ENCODE results near the gene NECAB2.

Gene NECAB2

DNA sequence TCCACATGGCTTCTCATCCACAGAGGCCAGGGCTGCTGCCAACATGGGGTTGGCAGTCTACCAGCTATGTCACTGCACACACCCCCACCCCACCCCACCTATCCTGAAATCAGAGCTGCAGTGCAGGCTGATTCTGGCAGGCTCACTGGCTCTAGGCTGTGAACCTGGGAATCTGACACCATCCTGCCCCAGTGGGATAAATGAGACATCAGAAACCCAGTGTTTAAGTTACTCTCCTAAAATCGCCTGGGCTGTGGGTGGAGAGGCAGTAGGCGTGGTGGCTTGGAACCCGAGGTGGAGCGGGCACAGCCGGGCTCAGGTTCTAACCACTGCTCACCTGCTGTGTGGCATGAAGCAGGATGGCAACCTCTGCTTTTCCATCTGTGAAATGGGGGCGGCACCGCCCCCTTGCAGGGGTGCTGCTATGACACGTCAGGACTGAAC lies 69.0 kb downstream of the NECAB2 start:
- H3K27ac ChIP-seq (ENCODE audit: low read length), result no peak overlapping the region
- no peaks in the 10 kb centered on the region for H3K36me3 ChIP-seq (ENCODE audit: control insufficient read depth, insufficient read depth, low read length)
- no peak for DNase-seq (ENCODE audit: low read depth, low spot score)
- no peaks in the 10 kb centered on the region for H3K9me3 ChIP-seq (ENCODE audit: control insufficient read depth, insufficient read depth, low read length)
- H3K4me1 ChIP-seq (ENCODE audit: control insufficient read depth, insufficient read depth, low read length), result no peaks in the 10 kb centered on the region
- WGBS (ENCODE audit: insufficient coverage, insufficient read length), result no CpG with 5 or more reads among the region's 8 CpGs
- H3K27me3 ChIP-seq (ENCODE audit: control insufficient read depth, insufficient read depth, low read length), result no peaks in the 10 kb centered on the region
- no peak overlapping the region for H3K4me3 ChIP-seq (ENCODE audit: low read length)

DNA sequence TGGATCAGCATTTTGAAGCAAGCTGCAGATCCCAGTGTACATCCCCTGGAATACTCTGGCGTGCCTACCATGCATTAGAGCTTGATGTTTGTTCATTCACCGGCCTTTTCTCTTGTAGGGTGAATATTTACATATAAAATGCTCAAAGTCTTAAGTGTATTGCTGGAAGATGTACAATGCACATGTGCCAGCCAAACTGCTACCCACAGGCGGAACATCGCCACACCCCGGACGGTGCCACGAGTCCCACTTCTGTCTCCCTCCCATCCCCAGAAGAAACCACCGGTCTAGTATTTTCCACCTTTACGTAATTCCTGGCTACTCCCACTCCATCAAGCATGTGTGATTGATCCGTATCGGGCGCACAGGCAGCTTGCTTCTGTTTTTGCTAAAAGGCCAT lies 70.4 kb downstream of the NECAB2 start:
- Histone ChIP-seq H3K36me3 (ENCODE audit: control insufficient read depth, insufficient read depth, low read length) (no peaks in the 10 kb centered on the region), H3K9me3 (ENCODE audit: control insufficient read depth, insufficient read depth, low read length) (no peaks in the 10 kb centered on the region), H3K27me3 (ENCODE audit: control insufficient read depth, insufficient read depth, low read length) (no peaks in the 10 kb centered on the region), H3K27ac (ENCODE audit: low read length) (no peak overlapping the region), H3K4me3 (ENCODE audit: low read length) (no peak overlapping the region), H3K4me1 (ENCODE audit: control insufficient read depth, insufficient read depth, low read length) (peaks cover 3% of the 10 kb centered on the region)
- DNase-seq (ENCODE audit: low read depth, low spot score), result no peak
- no CpG with 5 or more reads among the region's 12 CpGs for WGBS (ENCODE audit: insufficient coverage, insufficient read length)

DNA sequence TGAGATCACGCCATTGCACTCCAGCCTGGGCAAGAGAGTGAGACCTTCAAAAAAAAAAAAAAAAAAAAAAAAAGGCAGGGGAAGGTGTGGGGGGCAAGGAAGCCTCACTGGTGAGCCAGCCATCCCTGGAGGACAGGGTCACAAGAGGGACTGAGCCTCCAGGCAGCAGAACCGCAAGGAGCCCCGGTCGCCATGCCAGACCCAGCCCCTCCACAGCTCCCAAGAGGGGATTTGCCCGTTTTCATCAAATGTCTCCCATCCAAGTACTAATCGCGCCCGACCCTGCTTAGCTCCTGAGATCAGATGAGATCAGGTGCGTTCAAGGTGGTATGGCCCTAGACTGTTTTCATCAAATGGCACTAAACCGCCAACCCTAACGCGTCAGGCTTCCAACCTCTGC lies 71.7 kb downstream of the NECAB2 start:
- H3K4me3 ChIP-seq (ENCODE audit: low read length), result no peak overlapping the region
- H3K36me3 ChIP-seq (ENCODE audit: control insufficient read depth, insufficient read depth, low read length), result no peaks in the 10 kb centered on the region
- DNase-seq (ENCODE audit: low read depth, low spot score), result no peak
- WGBS (ENCODE audit: insufficient coverage, insufficient read length), result no CpG with 5 or more reads among the region's 12 CpGs
- no peaks in the 10 kb centered on the region for H3K27me3 ChIP-seq (ENCODE audit: control insufficient read depth, insufficient read depth, low read length)
- H3K4me1 ChIP-seq (ENCODE audit: control insufficient read depth, insufficient read depth, low read length), result peaks cover 5% of the 10 kb centered on the region
- no peaks in the 10 kb centered on the region for H3K9me3 ChIP-seq (ENCODE audit: control insufficient read depth, insufficient read depth, low read length)
- no peak overlapping the region for H3K27ac ChIP-seq (ENCODE audit: low read length)

DNA sequence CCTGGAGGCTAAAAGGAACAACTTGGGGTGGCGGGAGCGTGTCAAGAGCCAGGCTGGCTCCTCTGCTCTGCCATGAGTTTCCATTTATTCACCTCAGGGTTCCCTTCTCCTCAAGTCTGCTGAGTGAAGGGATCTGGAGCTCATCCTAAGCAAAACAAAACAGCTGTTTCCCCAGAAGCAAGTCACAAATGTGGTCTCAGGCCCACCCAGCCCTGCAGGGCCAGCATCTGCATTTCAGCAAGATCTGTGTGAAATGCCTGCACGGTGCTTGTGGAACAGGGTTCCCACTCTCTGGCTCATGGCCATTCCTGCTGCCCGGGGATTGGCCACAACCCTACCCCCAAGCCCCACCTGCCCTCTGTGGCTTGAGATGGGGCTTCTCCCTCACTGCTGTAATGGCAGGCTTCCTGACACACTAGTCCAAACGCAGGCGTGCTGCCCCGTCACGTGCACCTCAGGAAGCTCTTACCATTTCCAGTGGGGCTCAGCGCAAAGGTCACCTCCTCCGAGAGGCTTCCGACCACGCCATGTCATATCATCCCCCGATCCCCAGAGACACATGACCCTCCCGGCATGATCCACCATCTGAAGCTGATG lies 72.3 kb downstream of the NECAB2 start:
- Histone ChIP-seq H3K27me3 (ENCODE audit: control insufficient read depth, insufficient read depth, low read length) (no peaks in the 10 kb centered on the region), H3K9me3 (ENCODE audit: control insufficient read depth, insufficient read depth, low read length) (no peaks in the 10 kb centered on the region), H3K27ac (ENCODE audit: low read length) (no peak overlapping the region), H3K36me3 (ENCODE audit: control insufficient read depth, insufficient read depth, low read length) (no peaks in the 10 kb centered on the region), H3K4me3 (ENCODE audit: low read length) (no peak overlapping the region), H3K4me1 (ENCODE audit: control insufficient read depth, insufficient read depth, low read length) (peaks cover 5% of the 10 kb centered on the region)
- no peak for DNase-seq (ENCODE audit: low read depth, low spot score)
- no CpG with 5 or more reads among the region's 14 CpGs for WGBS (ENCODE audit: insufficient coverage, insufficient read length)

DNA sequence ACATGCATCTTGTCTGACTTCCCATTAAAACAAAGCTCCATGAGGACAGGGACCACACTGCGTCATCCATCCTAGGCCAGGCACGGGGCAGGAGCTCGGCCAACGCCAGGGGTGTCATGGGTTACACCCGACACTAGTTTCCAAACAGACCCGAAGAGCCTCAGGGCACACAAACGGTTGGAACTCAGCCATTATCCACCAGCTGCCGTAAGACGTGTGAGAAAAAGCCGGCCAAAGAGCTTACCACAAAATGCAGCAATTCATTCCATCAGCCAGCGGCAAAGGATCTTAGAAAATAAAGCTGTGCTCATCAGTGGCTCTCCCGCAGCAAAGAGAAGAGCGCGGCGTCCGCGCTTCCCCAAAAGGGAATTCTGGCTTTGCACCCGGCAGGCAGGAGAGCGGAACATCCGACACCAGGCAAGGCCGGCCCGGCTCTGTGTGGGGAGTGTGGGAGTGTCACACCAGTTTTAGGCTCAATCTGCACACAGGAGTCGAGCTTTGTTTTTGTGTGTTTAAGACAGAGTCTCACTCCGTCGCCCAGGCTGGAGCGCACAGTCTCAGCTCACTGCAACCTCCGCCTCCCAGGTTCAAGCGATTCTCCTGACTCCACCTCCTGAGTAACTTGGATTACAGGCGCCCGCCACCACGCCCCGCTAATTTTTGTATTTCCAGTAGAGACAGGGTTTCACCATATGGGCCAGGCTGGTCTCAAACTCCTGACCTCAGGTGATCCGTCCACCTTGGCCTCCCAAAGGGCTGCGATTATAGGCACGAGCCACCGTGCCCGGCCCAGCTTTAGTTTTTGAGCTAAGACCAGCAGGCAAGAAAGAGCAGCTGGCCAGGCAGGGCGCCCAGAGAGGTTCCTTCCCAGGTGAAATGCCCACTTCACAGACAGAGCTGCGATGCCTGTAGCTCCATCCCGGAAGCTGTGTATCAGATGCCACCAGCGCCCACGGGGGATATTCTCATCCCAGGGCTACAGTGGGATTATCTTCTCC lies 73.1 kb downstream of the NECAB2 start:
- Histone ChIP-seq H3K27ac (ENCODE audit: low read length) (no peak overlapping the region), H3K36me3 (ENCODE audit: control insufficient read depth, insufficient read depth, low read length) (no peaks in the 10 kb centered on the region), H3K27me3 (ENCODE audit: control insufficient read depth, insufficient read depth, low read length) (no peaks in the 10 kb centered on the region), H3K4me1 (ENCODE audit: control insufficient read depth, insufficient read depth, low read length) (peaks cover 5% of the 10 kb centered on the region), H3K9me3 (ENCODE audit: control insufficient read depth, insufficient read depth, low read length) (no peaks in the 10 kb centered on the region), H3K4me3 (ENCODE audit: low read length) (no peak overlapping the region)
- no CpG with 5 or more reads among the region's 42 CpGs for WGBS (ENCODE audit: insufficient coverage, insufficient read length)
- DNase-seq (ENCODE audit: low read depth, low spot score), result no peak

DNA sequence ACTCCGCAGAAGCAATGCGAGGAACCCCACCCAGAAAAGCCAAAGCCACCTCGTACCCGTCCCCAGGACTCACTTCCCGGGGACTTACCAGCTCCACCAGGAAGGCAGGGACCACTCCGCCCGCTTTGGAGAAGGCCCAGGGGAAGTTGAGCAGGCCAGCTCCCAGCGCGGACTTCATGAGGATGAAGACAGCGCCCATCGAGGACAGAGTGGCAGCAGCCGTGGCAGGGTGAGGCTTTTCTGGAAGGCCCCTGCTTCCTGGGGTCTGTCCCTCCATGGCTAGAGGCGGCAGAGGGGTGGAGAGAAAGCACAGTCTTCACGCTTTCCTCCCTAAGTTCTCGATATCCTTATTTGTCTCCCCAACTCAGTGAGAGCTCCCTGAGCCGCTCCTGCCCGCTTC lies 73.8 kb downstream of the NECAB2 start:
- DNase-seq (ENCODE audit: low read depth, low spot score), result no peak
- peaks cover 5% of the 10 kb centered on the region for H3K4me1 ChIP-seq (ENCODE audit: control insufficient read depth, insufficient read depth, low read length)

DNA sequence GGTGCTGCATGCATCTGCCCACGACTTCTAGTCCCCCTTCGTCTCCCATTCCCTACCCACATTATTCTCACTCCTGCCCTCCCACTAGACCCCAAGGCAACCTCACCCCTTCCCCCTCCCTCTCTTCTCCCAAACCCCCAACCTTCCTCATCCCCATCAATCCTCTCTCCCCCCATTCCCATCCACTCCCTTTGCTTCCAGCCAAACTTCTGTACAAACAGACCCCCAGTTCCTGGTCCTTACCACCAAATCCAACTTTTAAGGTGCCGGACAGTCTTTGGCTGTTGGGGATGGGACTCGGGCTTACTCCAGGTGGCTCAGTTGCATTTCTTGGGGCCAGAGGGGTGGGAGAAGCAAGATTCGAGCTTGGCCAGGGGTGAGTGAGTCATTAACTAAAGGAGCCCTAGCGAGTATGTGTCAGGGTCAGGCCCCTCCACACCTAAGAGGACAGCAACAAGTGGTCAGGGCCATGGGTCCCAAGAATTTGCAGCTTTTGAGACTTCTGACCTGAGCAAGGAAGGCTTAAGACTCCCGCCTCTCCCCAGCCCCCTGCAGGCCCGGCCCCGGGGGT lies 74.3 kb downstream of the NECAB2 start, which contains the start of gene SLC38A8:
TSS of gene SLC38A8 (minus strand) at position 488 of the 571 bp plus-strand sequence. CDS start 638 bp downstream, outside the sequence.
- H3K27ac ChIP-seq (ENCODE audit: low read length), result no peak within 1 kb of the TSS
- no peak within 1 kb of the TSS for H3K4me3 ChIP-seq (ENCODE audit: low read length)
- DNase-seq (ENCODE audit: low read depth, low spot score), result no peak
- H3K27me3 ChIP-seq (ENCODE audit: control insufficient read depth, insufficient read depth, low read length), result no peaks in the 10 kb centered on the region
- peaks cover 5% of the 10 kb centered on the region for H3K4me1 ChIP-seq (ENCODE audit: control insufficient read depth, insufficient read depth, low read length)
- no peaks in the 10 kb centered on the region for H3K9me3 ChIP-seq (ENCODE audit: control insufficient read depth, insufficient read depth, low read length)
- no peaks in the 10 kb centered on the region for H3K36me3 ChIP-seq (ENCODE audit: control insufficient read depth, insufficient read depth, low read length)
- no CpG with 5 or more reads among the region's 9 CpGs for WGBS (ENCODE audit: insufficient coverage, insufficient read length)

More for the DNA sequence above, 73.8 kb downstream of the NECAB2 start:
- WGBS (ENCODE audit: insufficient coverage, insufficient read length), result no CpG with 5 or more reads among the region's 17 CpGs
- Histone ChIP-seq H3K9me3 (ENCODE audit: control insufficient read depth, insufficient read depth, low read length) (no peaks in the 10 kb centered on the region), H3K4me3 (ENCODE audit: low read length) (no peak overlapping the region), H3K27ac (ENCODE audit: low read length) (no peak overlapping the region), H3K36me3 (ENCODE audit: control insufficient read depth, insufficient read depth, low read length) (no peaks in the 10 kb centered on the region), H3K27me3 (ENCODE audit: control insufficient read depth, insufficient read depth, low read length) (no peaks in the 10 kb centered on the region)

DNA sequence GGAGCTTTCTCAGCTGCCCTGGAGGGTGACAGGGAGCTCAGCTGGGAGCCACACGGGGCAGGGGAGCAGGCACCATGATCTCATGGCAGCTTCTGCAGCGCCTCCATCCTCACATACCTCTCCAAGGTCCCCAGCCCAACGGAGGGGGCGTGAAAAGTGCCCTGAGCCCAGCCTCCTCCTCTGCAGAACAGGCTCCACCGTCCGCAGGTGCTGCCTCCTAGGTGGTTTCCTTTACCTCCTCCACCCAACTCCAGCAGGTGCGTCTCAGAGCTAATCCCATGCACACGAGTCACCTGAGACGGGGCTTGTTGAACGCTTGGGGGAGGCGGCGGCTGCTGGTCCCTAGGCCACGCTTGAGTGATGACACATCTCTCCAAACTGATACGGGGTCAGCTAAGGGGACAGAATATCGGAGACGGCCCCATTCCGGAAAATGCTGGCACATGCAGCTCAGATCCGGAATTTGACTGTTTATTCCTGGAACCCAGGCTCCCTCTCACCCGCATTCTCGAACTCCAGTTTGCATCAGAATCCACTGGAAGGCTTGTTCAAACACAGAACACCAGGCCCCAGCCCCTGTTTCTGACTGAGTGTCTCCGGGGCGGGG lies 74.9 kb downstream of the NECAB2 start:
- no peak for DNase-seq (ENCODE audit: low read depth, low spot score)
- Histone ChIP-seq H3K9me3 (ENCODE audit: control insufficient read depth, insufficient read depth, low read length) (no peaks in the 10 kb centered on the region), H3K36me3 (ENCODE audit: control insufficient read depth, insufficient read depth, low read length) (no peaks in the 10 kb centered on the region), H3K4me3 (ENCODE audit: low read length) (no peak overlapping the region), H3K27me3 (ENCODE audit: control insufficient read depth, insufficient read depth, low read length) (no peaks in the 10 kb centered on the region), H3K4me1 (ENCODE audit: control insufficient read depth, insufficient read depth, low read length) (peaks cover 5% of the 10 kb centered on the region), H3K27ac (ENCODE audit: low read length) (no peak overlapping the region)
- no CpG with 5 or more reads among the region's 22 CpGs for WGBS (ENCODE audit: insufficient coverage, insufficient read length)

DNA sequence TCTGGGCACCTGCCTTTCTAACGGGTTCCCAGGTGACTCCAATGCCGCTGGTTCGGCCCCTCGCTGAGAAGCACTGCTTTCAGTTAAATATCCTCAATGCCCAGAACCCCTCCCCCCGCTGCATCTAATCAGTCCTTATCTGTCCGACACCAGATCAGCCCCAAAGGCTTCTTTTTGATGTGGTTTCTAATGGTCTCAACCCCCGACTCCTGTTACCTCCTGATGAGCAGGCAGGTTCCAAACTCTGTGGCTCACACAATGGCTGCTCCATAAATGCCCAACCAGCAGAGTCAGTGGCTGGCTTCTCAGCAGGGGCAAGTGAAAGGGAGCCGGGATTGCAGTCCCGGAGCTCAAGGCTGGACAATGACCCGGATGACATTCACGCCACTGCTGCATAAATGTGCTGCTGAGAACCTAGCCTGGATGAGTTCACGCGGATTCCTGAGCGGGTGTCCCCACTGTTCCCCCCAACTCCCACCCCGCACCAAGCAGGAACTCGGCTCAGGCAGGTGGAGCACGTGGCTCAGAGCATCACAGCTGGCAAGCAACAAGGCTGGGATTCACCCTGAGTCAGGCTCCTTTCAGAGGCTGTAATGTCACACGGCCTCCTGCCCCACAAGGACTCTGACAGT lies 75.6 kb downstream of the NECAB2 start:
- Histone ChIP-seq H3K9me3 (ENCODE audit: control insufficient read depth, insufficient read depth, low read length) (no peaks in the 10 kb centered on the region), H3K36me3 (ENCODE audit: control insufficient read depth, insufficient read depth, low read length) (no peaks in the 10 kb centered on the region), H3K27me3 (ENCODE audit: control insufficient read depth, insufficient read depth, low read length) (no peaks in the 10 kb centered on the region), H3K27ac (ENCODE audit: low read length) (no peak overlapping the region), H3K4me3 (ENCODE audit: low read length) (no peak overlapping the region), H3K4me1 (ENCODE audit: control insufficient read depth, insufficient read depth, low read length) (peaks cover 5% of the 10 kb centered on the region)
- WGBS (ENCODE audit: insufficient coverage, insufficient read length), result no CpG with 5 or more reads among the region's 18 CpGs
- no peak for DNase-seq (ENCODE audit: low read depth, low spot score)

DNA sequence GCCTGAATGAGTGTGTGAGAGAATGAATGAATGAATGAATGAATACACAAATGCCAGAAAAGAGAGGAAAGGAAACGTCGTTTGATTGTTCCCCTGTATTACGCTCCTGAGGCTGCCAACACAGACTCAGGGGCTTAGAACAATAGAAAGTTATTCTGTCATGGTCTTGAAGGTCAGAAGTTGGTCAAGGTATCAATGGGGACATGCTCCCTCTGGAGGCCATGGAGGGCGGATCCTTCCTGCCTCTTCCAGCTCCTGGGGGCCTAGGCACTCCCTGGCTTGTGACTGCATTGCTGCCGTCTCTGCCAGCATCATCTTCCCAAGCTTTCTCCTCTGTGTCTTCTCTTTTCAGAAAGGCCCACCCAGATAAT lies 76.1 kb downstream of the NECAB2 start:
- WGBS (ENCODE audit: insufficient coverage, insufficient read length), result no CpG with 5 or more reads among the region's 5 CpGs
- Histone ChIP-seq H3K9me3 (ENCODE audit: control insufficient read depth, insufficient read depth, low read length) (no peaks in the 10 kb centered on the region), H3K27ac (ENCODE audit: low read length) (no peak overlapping the region), H3K36me3 (ENCODE audit: control insufficient read depth, insufficient read depth, low read length) (no peaks in the 10 kb centered on the region), H3K4me1 (ENCODE audit: control insufficient read depth, insufficient read depth, low read length) (peaks cover 5% of the 10 kb centered on the region), H3K27me3 (ENCODE audit: control insufficient read depth, insufficient read depth, low read length) (no peaks in the 10 kb centered on the region), H3K4me3 (ENCODE audit: low read length) (no peak overlapping the region)
- peak; percentile 27 for DNase-seq (ENCODE audit: low read depth, low spot score)

All from iPS DF 6.9 (cell line).